C4-2B (cell line): ENCODE results near the gene C13orf46.

Source experiments
- CTCF ChIP-seq: fragments of 450-650 bp; conservative IDR thresholded peaks from 2 replicates; pipeline ENCODE4 v1.5.1; 2017; ENCODE audit warnings: mild to moderate bottlenecking
- ZFX ChIP-seq: fragments of 450-650 bp; IDR thresholded peaks from 2 replicates; pipeline ENCODE4 v1.6.1; 2017

GRCh38 chr13:113945857-113946408 lies 27.9 kb downstream of the C13orf46 start:
- no peak for TF ChIP-seq CTCF
- TF ChIP-seq ZFX, result no peak
